ENCODE measurements around the gene PRKCZ.

GRCh38 chr1:2143814-2144500 is 93.7 kb downstream of the PRKCZ start:
- TF ChIP-seq CTCF (conservative IDR thresholded peaks at IDR 0.05) = no peak
- no peak for TF ChIP-seq EZH2 (IDR thresholded peaks at IDR 0.05; ENCODE audit: low read depth)

Measured in PC-9 (cell line).